SW480 (cell line): ENCODE results near the gene ELAPOR1.
"Not testable (repeated sequence)": the region's sequence is repeated elsewhere in the genome, so short reads cannot be mapped to it uniquely, and the experiment has no call there.

ENCODE experiments used
- DNase-seq: peaks from one replicate; pipeline ENCODE4 v3.0.0-alpha.2; 2016; ENCODE audit warnings: low spot score

Gene ELAPOR1

GRCh38 chr1:109140392-109140791, 26.5 kb downstream of the ELAPOR1 start:
- DNase-seq: no peak

DNA sequence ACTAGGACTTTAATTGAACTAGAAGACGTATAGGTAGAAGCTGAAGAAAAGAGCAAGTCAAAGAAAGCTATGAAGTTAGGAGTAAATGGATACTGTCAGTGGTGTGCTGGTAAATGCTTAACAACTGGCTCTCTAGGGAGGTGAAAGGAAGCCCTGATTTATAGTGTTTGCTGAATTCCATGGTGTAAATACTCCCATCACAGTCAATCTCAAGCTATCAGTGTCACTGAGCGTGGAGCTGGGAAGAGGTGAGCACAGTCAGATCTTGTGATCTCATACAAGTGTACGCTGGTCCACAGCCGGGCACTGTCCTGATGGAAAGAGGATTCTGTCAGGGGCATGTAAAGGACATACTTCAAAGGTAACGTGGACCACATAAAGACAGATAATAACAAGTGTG, 28.3 kb downstream of the ELAPOR1 start:
- DNase-seq: peak; percentile 25

- not testable (repeated sequence) for DNase-seq
These were observed 28.8 kb downstream of the ELAPOR1 start for GRCh38 chr1:109142725-109143124.

- no peak for DNase-seq
These were observed 35.2 kb downstream of the ELAPOR1 start for GRCh38 chr1:109148987-109149561.

GRCh38 chr1:109149874-109150601, 36.1 kb downstream of the ELAPOR1 start:
- no peak for DNase-seq

DNA sequence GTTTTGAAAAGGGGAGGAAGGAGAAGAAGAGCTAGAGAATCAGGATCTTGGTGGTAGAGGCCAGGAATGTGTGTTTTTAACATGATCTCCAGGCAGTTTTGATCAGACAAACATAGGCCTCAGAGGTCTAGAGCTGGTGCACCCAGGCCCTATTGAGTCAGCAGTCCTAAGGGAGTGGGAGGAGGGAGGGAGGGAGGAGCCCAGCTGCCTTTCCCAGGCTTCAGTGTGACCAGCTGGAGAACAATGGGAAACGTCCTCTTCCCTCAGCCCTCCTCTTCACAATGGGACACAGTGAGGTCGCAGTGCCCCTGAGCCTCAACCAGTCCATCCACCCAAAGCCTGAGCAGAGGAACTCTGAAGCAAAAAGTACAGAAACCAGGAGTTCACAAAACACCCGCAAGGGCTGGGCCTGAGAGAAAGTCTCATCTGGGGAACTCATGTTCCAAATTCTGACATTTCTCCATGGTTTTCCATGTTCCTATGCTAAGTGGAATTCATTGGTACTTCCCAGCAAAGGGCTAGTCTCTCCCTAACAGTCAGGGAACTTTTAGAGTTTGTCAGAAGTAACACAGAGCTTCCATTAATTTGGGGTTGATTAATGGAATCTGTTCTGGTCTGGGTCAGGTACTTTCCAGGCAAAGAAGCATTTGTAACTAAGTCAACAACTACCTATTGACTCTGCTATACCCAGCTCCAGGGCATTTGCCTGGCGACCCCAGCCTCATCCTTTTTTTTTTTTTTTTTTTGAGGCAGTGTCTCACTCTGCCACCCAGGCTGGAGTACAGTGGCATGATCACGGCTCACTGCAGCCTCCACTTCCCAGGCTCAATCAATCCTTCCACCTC, 37.5 kb downstream of the ELAPOR1 start:
- DNase-seq: peak; percentile 46

- no peak for DNase-seq
These were observed 38.3 kb downstream of the ELAPOR1 start for GRCh38 chr1:109152196-109152595.

- no peak for DNase-seq
These were observed 43.0 kb downstream of the ELAPOR1 start for GRCh38 chr1:109156916-109157385.

- DNase-seq: no peak
These were observed 44.5 kb downstream of the ELAPOR1 start for GRCh38 chr1:109158433-109158832.

- no peak for DNase-seq
These were observed 45.4 kb downstream of the ELAPOR1 start for GRCh38 chr1:109159326-109159725.

DNA sequence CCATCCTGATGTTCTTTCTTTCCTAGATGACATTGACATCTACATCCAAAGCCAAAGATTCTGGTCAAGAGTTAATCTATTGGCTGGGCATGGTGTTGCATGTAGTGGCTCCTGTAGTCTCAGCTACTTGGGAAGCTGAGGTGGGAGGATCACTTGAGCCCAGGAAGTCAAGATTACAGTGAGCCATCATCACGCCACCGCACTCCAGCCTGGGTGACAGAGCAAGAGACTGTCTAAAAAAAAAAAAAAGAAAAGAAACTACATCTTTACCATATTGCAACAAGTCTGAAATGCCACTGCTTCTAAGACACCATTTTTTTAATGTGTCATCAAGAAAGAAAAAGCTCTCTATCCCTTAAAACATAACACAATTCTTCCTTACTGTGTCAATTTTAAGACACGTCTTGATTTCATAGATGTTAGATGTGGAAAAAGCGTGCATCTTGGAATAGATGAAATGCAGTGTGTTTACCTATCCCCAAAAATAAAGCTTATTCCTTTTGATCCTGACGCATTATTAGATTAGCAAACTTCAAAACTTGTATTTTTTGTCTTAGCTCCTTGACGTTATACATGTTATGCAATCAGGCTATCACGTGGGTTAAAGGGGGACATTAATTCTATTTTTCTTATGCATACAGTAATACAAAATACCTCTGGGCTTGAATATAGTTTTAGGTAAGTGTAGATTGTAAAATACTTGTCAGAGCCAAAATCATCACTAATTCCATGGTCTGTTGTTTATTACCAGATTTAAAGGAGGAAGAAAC, 46.3 kb downstream of the ELAPOR1 start:
- no peak for DNase-seq

- DNase-seq: no peak
These were observed 48.1 kb downstream of the ELAPOR1 start for GRCh38 chr1:109161858-109162606.

DNA sequence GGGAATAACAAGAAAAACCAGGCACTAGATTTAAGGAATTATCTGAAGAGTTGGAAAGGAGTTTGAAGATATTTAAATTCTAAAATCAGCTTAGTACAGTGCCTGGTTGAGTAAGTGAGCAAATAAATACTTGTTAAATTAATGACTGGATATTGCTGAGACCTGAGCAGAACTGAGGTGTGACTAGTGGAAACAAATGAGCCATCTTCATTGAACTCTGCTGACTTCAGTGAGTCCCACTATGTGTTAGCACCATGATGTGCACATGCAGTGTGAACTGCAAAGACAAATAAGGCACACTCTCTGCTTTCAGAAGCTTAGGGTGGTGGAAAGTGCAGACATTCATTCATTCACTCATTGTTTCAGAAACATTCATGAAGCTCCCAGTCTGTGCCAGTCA, 48.7 kb downstream of the ELAPOR1 start:
- DNase-seq: no peak

GRCh38 chr1:109163551-109163950, 49.6 kb downstream of the ELAPOR1 start:
- no peak for DNase-seq
